B cell (primary cell): ENCODE data around the gene OTUD3. TPM values are rescaled to one million over a fixed set of nuclear protein-coding genes. Genes with fewer than 3 reads are reported as not detected.

Source experiments
- ATAC-seq: fragments of 200-7000 bp; cut with Tn5 transposase; one replicate; pipeline ENCODE4 v1.10.0; 2021; ENCODE audit warnings: low read depth, mild to moderate bottlenecking, moderate number of reproducible peaks, moderate library complexity
- CTCF ChIA-PET: fragments of 350-600 bp; sonication (Branson Sonifier 250); formaldehyde crosslinking; loops from one replicate; lab custom pipeline; 2021; ENCODE audit warnings: antibody characterized with exemption, inconsistent platforms; lab: Charles Lee
- POLR2A ChIA-PET: fragments of 350-600 bp; sonication (Branson Sonifier 250); formaldehyde crosslinking; loops from one replicate; lab custom pipeline; 2021; ENCODE audit warnings: antibody characterized with exemption; lab: Charles Lee
- DNase-seq: peaks from one replicate; pipeline ENCODE4 v3.0.0; 2013
- H2AFZ ChIP-seq: 2 replicates; pipeline ENCODE4 v1.6.1; 2012; ENCODE audit warnings: mild to moderate bottlenecking, low read depth, low read length; ENCODE audit not compliant: insufficient read depth, poor library complexity, severe bottlenecking
- H3K27ac ChIP-seq, 2 donors: 1 replicate in 1 of 2; 2 replicates in 1 of 2; pipeline ENCODE4 v1.5.1; 2012 to 2013; ENCODE audit warnings: low read length in 2 of 2, mild to moderate bottlenecking in 2 of 2, moderate library complexity in 1 of 2
- H3K27me3 ChIP-seq, 4 experiments: fragments of 200-600 bp in 1 of 4; sonication (generic) in 1 of 4; replicated peaks in 1 of 4; 1 replicate in 2 of 4; 2 replicates in 2 of 4; pipeline versions ENCODE4 v1.6.1 to v1.7.0; 2013 to 2016; ENCODE audit warnings: low read length in 3 of 4, mild to moderate bottlenecking in 2 of 4, mixed read lengths in 1 of 4, moderate library complexity in 1 of 4; ENCODE audit not compliant: insufficient read depth in 4 of 4, control insufficient read depth in 3 of 4; ENCODE audit errors: control extremely low read depth in 1 of 4
- H3K36me3 ChIP-seq, 2 experiments: replicated peaks in 1 of 2; 1 replicate in 1 of 2; 2 replicates in 1 of 2; pipeline versions ENCODE4 v1.6.1 to v1.7.1; 2013; ENCODE audit warnings: low read length in 1 of 2; ENCODE audit not compliant: insufficient read depth in 2 of 2, control insufficient read depth in 1 of 2; ENCODE audit errors: control extremely low read depth in 1 of 2, extremely low read depth in 1 of 2
- H3K4me1 ChIP-seq, 2 donors: fragments of 200-600 bp in 1 of 2; sonication (generic) in 1 of 2; 1 replicate in 1 of 2; 2 replicates in 1 of 2; pipeline versions ENCODE4 v1.5.1 to v1.6.1; 2013 to 2017; ENCODE audit warnings: low read length in 2 of 2; ENCODE audit not compliant: control insufficient read depth in 2 of 2, insufficient read depth in 2 of 2
- H3K4me2 ChIP-seq: replicated peaks from 2 replicates; pipeline ENCODE3; 2012; ENCODE audit warnings: mild to moderate bottlenecking, low read depth, low read length; ENCODE audit not compliant: poor library complexity, severe bottlenecking
- H3K4me3 ChIP-seq, 5 experiments: fragments of 200-600 bp in 1 of 5; sonication (generic) in 1 of 5; 1 replicate in 3 of 5; 2 replicates in 2 of 5; pipeline versions ENCODE4 v1.5.1 to v1.7.0; 2011 to 2016; ENCODE audit warnings: low read length in 4 of 5, mild to moderate bottlenecking in 4 of 5, low read depth in 2 of 5, control low read depth in 1 of 5, moderate library complexity in 1 of 5; ENCODE audit not compliant: insufficient read depth in 1 of 5; ENCODE audit errors: control extremely low read depth in 1 of 5, extremely low read depth in 1 of 5
- H3K79me2 ChIP-seq: fragments of 200-600 bp; sonication (generic); one replicate; pipeline ENCODE4 v1.6.0; 2016; ENCODE audit warnings: low read length; ENCODE audit not compliant: control insufficient read depth, insufficient read depth
- H3K9ac ChIP-seq: fragments of 200-600 bp; sonication (generic); 2 replicates; pipeline ENCODE4 v1.6.1; 2017; ENCODE audit warnings: mild to moderate bottlenecking, low read length, moderate library complexity
- H3K9me3 ChIP-seq, 3 donors: one replicate each; pipeline versions ENCODE4 v1.6.1 to v1.7.1; 2013; ENCODE audit warnings: low read length in 2 of 3; ENCODE audit not compliant: control insufficient read depth in 2 of 3, insufficient read depth in 1 of 3; ENCODE audit errors: control extremely low read depth in 1 of 3
- H4K20me1 ChIP-seq: 2 replicates; pipeline ENCODE4 v1.6.0; 2012; ENCODE audit warnings: mild to moderate bottlenecking, low read length; ENCODE audit not compliant: insufficient read depth, control insufficient read depth, poor library complexity, severe bottlenecking
- H3K27ac Mint-ChIP-seq: one replicate; pipeline ENCODE4 v1.8.0; 2021; ENCODE audit warnings: mixed read lengths
- H3K27me3 Mint-ChIP-seq: one replicate; pipeline ENCODE4 v1.8.0; 2021; ENCODE audit warnings: mixed read lengths
- H3K4me1 Mint-ChIP-seq: one replicate; pipeline ENCODE4 v1.8.0; 2021; ENCODE audit warnings: mixed read lengths
- H3K4me3 Mint-ChIP-seq: one replicate; pipeline ENCODE4 v1.8.0; 2021; ENCODE audit warnings: mixed read lengths
- H3K9me3 Mint-ChIP-seq: one replicate; pipeline ENCODE4 v1.8.0; 2022; ENCODE audit warnings: mixed read lengths; ENCODE audit not compliant: insufficient read depth
- EZH2 ChIP-seq: IDR thresholded peaks from 2 replicates; pipeline ENCODE4 v1.6.1; 2012; ENCODE audit warnings: borderline replicate concordance, low read depth, mild to moderate bottlenecking, moderate library complexity, low read length; ENCODE audit not compliant: insufficient read depth, poor library complexity, severe bottlenecking
- WGBS: methylation state at CpG from one replicate; pipeline ENCODE4 v1.1.5; 2013; ENCODE audit warnings: missing lambda C conversion rate; ENCODE audit not compliant: insufficient coverage; 5-methylcytosine and 5-hydroxymethylcytosine counted together
- intact Hi-C: fragments of 100-400 bp; cut with micrococcal nuclease; formaldehyde crosslinking; loops from one replicate; pipeline ENCODE4 v1.10.0; 2022
- polyA plus RNA-seq: library from polyadenylated mRNA; depleted of rRNA; stranded (reverse); fragments of >200 nt; gene quantifications from 2 replicates; pipeline ENCODE4 v1.2.3, GENCODE V29; 2012
- total RNA-seq, 2 donors: library from RNA; stranded (reverse); fragments of 120-200 nt in 1 of 2; gene quantifications; 1 replicate in 1 of 2; 2 replicates in 1 of 2; pipeline versions ENCODE4 v1.2.3 to v1.2.4, GENCODE V29; 2013 to 2022
- TF ChIP-seq, protein P1 (sequence below): fragments of 200-600 bp; IDR thresholded peaks from one replicate; pipeline ENCODE4 v1.8.0; 2022; ENCODE audit warnings: antibody characterized with exemption, mild to moderate bottlenecking

Gene OTUD3
- total and polyA plus RNA-seq, 2 donors (not counting 1 experiment from before 2014, with no cell fraction given): 4.2 to 19.6 TPM

DNA sequence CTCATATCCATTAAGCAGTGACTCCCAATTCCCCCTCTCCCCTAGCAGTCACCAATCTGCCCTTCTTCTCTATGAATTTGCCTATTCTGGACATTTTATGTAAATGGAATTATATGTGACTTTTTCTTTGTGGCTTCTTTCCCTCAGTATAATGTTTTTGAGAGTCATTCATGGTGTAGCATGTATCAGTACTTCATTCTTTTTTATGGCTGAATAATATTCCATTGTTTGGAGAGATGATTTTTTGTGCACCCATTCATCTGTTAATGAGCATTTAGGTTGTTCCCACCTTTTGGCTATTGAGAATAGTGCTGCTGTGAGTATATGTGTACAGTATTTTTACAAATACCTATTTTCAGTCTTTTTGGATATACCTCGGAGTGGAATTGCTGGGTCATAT, 19.5 kb downstream of the OTUD3 start:
- ChIA-PET POLR2A (no interaction called here), CTCF (no interaction called here)
- H3K27me3 ChIP-seq: no peaks in the 10 kb centered on the region
- Mint-ChIP-seq H3K9me3 (peaks cover 2% of the 10 kb centered on the region), H3K4me3 (no peak overlapping the region), H3K4me1 (no peaks in the 10 kb centered on the region), H3K27ac (no peak overlapping the region), H3K27me3 (no peaks in the 10 kb centered on the region)
- TF ChIP-seq EZH2: no peak
- TF ChIP-seq, protein P1, sequence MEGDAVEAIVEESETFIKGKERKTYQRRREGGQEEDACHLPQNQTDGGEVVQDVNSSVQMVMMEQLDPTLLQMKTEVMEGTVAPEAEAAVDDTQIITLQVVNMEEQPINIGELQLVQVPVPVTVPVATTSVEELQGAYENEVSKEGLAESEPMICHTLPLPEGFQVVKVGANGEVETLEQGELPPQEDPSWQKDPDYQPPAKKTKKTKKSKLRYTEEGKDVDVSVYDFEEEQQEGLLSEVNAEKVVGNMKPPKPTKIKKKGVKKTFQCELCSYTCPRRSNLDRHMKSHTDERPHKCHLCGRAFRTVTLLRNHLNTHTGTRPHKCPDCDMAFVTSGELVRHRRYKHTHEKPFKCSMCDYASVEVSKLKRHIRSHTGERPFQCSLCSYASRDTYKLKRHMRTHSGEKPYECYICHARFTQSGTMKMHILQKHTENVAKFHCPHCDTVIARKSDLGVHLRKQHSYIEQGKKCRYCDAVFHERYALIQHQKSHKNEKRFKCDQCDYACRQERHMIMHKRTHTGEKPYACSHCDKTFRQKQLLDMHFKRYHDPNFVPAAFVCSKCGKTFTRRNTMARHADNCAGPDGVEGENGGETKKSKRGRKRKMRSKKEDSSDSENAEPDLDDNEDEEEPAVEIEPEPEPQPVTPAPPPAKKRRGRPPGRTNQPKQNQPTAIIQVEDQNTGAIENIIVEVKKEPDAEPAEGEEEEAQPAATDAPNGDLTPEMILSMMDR: no peak
- H2AFZ ChIP-seq: no peak overlapping the region
- no peak overlapping the region for H3K27ac ChIP-seq
- no CpG with 5 or more reads among the region's 1 CpG for WGBS
- no peak for ATAC-seq
- H3K36me3 ChIP-seq: peaks cover 10 to 49% of the 10 kb centered on the region in 2 experiments
- intact Hi-C loops: no loop called here
- no peaks in the 10 kb centered on the region for H3K79me2 ChIP-seq
- H3K4me2 ChIP-seq: no peak overlapping the region
- H3K4me1 ChIP-seq: no peaks in the 10 kb centered on the region
- H3K9ac ChIP-seq: no peak overlapping the region
- no peaks in the 10 kb centered on the region for H4K20me1 ChIP-seq
- DNase-seq: no peak
- H3K9me3 ChIP-seq: peaks cover 0 to 3% (median 0%) of the 10 kb centered on the region in 3 donors
- no peak overlapping the region for H3K4me3 ChIP-seq

DNA sequence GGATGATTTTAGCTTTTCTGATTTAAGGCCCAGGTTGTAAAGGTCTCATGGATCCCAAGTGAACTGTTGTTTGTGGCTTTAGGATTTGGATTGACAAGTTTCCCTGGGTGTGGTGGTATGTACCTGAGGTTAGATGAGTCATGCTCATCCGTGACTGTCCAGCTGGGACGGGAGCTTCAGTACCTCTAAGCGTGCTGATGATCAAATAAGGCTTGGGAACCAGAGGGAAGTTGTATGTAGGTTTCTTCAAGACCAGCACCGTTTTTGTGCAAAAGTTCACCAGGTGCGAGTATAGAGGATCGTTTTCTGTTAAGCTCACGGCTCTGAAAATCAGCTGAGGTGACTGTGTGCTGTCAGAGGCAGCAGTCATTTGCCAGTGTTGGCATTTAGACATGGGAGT, 21.4 kb downstream of the OTUD3 start:
- H3K9me3 Mint-ChIP-seq: peaks cover 2% of the 10 kb centered on the region
- peaks cover 11 to 63% of the 10 kb centered on the region in 2 experiments for H3K36me3 ChIP-seq
- ChIA-PET CTCF (interaction anchor here (0.8 kb wide), 1 partner anchor 9 kb away, joined by 4 read pairs; no protein-coding TSS in a partner anchor), POLR2A (no interaction called here)
- H3K9me3 ChIP-seq: peaks cover 0 to 3% (median 0%) of the 10 kb centered on the region in 3 donors
- TF ChIP-seq EZH2: no peak
- TF ChIP-seq, protein P1: no peak
- H3K4me1 Mint-ChIP-seq: no peaks in the 10 kb centered on the region
- intact Hi-C loops: no loop called here
- no peaks in the 10 kb centered on the region for H3K27me3 ChIP-seq
- H3K27ac Mint-ChIP-seq: no peak overlapping the region
- no peak for DNase-seq
- no peak overlapping the region for H3K4me2 ChIP-seq
- no peaks in the 10 kb centered on the region for H3K27me3 Mint-ChIP-seq
- H4K20me1 ChIP-seq: no peaks in the 10 kb centered on the region
- H3K4me1 ChIP-seq: no peaks in the 10 kb centered on the region
- no peak overlapping the region for H3K4me3 Mint-ChIP-seq
- H3K9ac ChIP-seq: no peak overlapping the region
- no peak overlapping the region for H3K4me3 ChIP-seq
- 100% methylated on average over 7 of the region's 7 CpGs for WGBS
- no peak overlapping the region for H2AFZ ChIP-seq
- no peak overlapping the region for H3K27ac ChIP-seq
- no peak for ATAC-seq
- no peaks in the 10 kb centered on the region for H3K79me2 ChIP-seq
